Measurements from ENCODE around the gene FANCE.

FANCE gene

DNA sequence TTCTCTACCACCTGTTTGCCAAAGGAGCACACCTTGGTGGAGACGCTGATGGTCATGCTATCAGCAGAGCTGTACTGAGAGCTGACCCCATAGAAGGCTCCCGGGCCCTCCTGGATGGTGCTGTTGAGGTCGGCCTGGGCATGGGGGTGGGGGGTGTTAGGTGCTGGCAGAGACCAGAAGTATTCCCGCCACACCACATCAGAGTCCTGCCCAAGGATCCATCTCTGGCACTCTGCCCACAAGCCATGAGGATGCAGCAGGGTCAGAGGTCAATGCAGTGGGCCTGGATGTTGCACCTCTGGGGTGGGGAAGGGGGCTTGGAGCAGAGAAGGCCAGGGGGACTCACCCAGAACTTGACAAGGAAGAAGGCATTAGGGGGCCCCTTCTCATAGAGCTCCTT is 23.4 kb downstream of the FANCE start:
- no peak for ATAC-seq (replicated peaks)

DNA sequence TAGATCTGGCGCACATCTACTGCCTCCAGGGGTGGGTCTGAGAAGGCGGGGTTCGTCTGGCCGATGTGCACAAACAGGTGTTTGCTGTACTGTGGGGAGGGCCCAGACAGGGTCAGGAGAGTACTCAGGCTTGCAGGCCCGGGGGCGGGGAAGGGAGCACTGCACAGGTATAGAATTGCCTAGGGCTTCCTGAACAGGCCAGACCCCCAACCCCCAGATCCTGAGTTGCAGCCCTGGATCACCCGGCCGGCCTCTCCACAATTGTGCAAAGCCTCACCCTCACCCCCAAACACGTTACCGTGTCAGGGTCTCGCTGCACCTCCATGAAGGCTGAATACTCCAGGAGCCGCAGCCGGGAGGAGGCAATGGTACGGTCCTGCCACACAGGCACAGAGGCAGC is 23.9 kb downstream of the FANCE start:
- Mint-ChIP-seq H3K27ac (no peak overlapping the region), H3K4me3 (no peak overlapping the region)
- ATAC-seq (replicated peaks) = no peak

More for the DNA sequence above, 23.4 kb downstream of the FANCE start:
- peaks cover 4 to 10% of the 10 kb centered on the region in 2 donors for H3K4me1 Mint-ChIP-seq (ENCODE audit: low read depth in 2 of 2)
- no peaks in the 10 kb centered on the region for H3K27me3 Mint-ChIP-seq
- no peak overlapping the region for H3K27ac Mint-ChIP-seq
- no peak overlapping the region for H3K4me3 Mint-ChIP-seq
- H3K9me3 Mint-ChIP-seq = no peaks in the 10 kb centered on the region
- no peak for DNase-seq
- peaks cover 36% of the 10 kb centered on the region for H3K36me3 Mint-ChIP-seq (ENCODE audit: insufficient read depth)

DNA sequence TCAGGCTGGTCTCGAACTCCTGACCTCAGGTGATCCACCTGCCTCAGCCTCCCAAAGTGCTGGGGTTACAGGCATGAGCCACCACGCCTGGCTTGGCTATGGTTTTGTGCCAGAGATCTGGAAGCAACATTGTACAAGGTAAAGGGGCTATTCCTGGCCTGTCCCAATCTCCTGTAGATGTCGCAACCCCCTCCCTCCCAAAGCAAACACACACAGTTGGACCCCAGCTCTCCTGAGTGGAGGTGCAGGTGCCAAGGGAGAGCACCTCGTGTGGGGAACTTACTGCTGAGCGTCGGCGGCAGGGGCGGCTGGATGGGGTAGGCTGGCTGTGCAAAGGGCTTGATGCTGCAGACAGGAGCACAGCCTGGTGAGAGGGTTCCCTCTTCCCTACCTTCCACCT is 24.9 kb downstream of the FANCE start:
- Mint-ChIP-seq H3K27me3 (no peaks in the 10 kb centered on the region), H3K9me3 (no peaks in the 10 kb centered on the region), H3K27ac (no peak overlapping the region), H3K4me1 (ENCODE audit: low read depth in 2 of 2) (peaks cover 0 to 5% of the 10 kb centered on the region in 2 donors), H3K36me3 (ENCODE audit: insufficient read depth) (peaks cover 22% of the 10 kb centered on the region), H3K4me3 (no peak overlapping the region)
- ATAC-seq (replicated peaks) (no peak), DNase-seq (no peak)

More for the DNA sequence above, 23.9 kb downstream of the FANCE start:
- DNase-seq = no peak
- H3K27me3 Mint-ChIP-seq = no peaks in the 10 kb centered on the region
- no peaks in the 10 kb centered on the region for H3K9me3 Mint-ChIP-seq
- peaks cover 0 to 7% of the 10 kb centered on the region in 2 donors for H3K4me1 Mint-ChIP-seq (ENCODE audit: low read depth in 2 of 2)
- H3K36me3 Mint-ChIP-seq (ENCODE audit: insufficient read depth) = peaks cover 32% of the 10 kb centered on the region

DNA sequence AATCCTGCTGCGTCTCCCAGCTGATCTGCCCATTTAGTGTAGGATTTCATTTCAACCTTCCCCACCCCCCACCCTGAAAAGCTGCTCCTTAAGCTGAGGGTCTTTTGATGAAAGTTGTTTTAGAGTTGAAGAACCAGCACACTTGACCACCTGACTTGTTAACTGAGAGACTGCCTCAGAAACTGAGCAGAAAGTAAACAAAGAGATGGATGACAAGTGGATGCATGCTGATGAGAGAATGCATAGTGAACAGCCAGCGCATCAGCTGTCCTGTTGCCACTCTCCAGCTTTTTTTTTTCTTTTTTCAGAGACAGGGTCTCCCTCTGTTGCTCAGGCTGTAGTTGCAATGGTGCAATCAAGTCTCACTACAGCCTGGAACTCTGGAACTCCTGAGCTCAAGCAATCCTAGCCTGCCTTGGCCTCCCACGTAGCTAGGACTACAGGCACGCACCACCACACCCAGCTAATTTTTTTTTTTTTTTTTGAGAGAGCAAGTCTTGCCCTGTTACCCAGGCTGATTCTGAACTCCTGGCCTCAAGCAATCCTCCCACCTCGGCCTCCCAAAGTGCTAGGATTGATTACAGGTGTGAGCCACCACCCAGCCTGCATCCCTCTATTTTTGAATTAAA is 25.5 kb downstream of the FANCE start:
- peaks cover 0 to 5% of the 10 kb centered on the region in 2 donors for H3K4me1 Mint-ChIP-seq (ENCODE audit: low read depth in 2 of 2)
- no peak for DNase-seq
- no peaks in the 10 kb centered on the region for H3K27me3 Mint-ChIP-seq
- H3K36me3 Mint-ChIP-seq (ENCODE audit: insufficient read depth) = peaks cover 15% of the 10 kb centered on the region
- no peak overlapping the region for H3K27ac Mint-ChIP-seq
- ATAC-seq (replicated peaks) = no peak
- no peaks in the 10 kb centered on the region for H3K9me3 Mint-ChIP-seq
- no peak overlapping the region for H3K4me3 Mint-ChIP-seq

DNA sequence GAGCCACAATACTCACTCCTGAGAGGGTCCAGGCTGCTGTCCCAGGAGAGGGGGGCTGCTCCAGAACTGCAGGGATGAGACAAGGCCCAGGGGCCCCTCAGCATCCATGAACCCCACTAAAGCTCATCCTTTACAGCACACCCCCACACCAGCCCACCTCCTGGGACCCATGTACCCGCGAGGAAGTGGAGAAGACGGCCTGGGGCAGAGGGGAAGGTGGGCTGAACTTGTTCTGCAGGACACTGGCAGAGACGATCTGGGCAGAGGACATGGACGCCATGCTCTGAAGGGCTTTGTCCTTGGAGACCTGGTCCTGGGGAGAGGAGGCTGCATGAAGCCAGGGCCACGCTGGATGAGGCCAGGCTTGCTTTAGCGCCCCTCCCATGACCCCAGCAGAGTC is 26.1 kb downstream of the FANCE start:
- no peak for ATAC-seq (replicated peaks)
- no peaks in the 10 kb centered on the region for H3K27me3 Mint-ChIP-seq
- DNase-seq = no peak

DNA sequence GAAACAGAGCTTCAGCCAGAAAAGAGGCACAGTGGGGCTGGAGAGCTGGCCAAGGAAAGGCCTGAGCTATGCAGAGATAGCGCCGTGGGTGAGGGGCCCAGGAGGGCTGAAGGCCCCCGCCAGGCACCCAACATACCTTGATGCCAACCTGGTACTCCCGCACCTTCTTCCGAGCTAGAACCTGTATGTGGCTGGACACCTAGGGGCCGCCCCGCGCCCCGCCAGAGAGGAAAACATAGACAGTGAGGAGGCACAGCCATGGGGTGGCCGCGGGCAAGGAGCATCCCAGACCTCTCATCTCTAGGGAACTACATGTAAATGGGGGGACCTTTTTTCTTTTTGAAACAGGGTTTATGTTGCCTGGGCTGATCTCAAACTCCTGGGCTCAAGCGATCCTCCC is 28.0 kb downstream of the FANCE start:
- peak overlapping the region in 1 of 2 donors; percentile 44 for H3K27ac Mint-ChIP-seq
- H3K36me3 Mint-ChIP-seq (ENCODE audit: insufficient read depth) = no peaks in the 10 kb centered on the region
- H3K27me3 Mint-ChIP-seq = no peaks in the 10 kb centered on the region
- no peaks in the 10 kb centered on the region for H3K4me1 Mint-ChIP-seq (ENCODE audit: low read depth in 2 of 2)
- DNase-seq (no peak), ATAC-seq (replicated peaks) (no peak)
- H3K9me3 Mint-ChIP-seq = no peaks in the 10 kb centered on the region
- no peak overlapping the region for H3K4me3 Mint-ChIP-seq

More for the DNA sequence above, 26.1 kb downstream of the FANCE start:
- Mint-ChIP-seq H3K27ac (no peak overlapping the region), H3K36me3 (ENCODE audit: insufficient read depth) (peaks cover 11% of the 10 kb centered on the region), H3K4me3 (no peak overlapping the region), H3K9me3 (no peaks in the 10 kb centered on the region), H3K4me1 (ENCODE audit: low read depth in 2 of 2) (peaks cover 0 to 4% of the 10 kb centered on the region in 2 donors)

DNA sequence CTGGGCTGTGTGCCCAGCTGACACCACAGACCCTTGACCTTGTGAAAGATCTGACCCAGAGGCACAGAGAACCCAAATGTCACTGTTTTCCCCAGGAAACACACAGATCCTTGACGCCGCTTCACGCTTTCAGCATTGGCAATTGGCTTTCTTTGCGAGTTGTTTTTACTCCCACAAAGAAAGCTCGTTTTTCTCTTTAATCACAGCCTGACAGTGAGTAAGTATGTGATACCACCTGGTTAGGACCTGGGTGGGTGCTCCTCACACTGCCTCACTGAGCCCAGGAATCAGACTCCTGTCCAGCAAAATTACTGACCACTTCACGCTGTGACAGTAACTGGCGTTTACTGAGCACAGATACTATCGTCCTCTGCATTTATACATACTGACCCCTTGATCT is 29.1 kb downstream of the FANCE start:
- no peaks in the 10 kb centered on the region for H3K4me1 Mint-ChIP-seq (ENCODE audit: low read depth in 2 of 2)
- no peaks in the 10 kb centered on the region for H3K36me3 Mint-ChIP-seq (ENCODE audit: insufficient read depth)
- no peak overlapping the region for H3K4me3 Mint-ChIP-seq
- no peak overlapping the region for H3K27ac Mint-ChIP-seq
- no peak for ATAC-seq (replicated peaks)
- no peak for DNase-seq
- H3K27me3 Mint-ChIP-seq = no peaks in the 10 kb centered on the region
- H3K9me3 Mint-ChIP-seq = no peaks in the 10 kb centered on the region

DNA sequence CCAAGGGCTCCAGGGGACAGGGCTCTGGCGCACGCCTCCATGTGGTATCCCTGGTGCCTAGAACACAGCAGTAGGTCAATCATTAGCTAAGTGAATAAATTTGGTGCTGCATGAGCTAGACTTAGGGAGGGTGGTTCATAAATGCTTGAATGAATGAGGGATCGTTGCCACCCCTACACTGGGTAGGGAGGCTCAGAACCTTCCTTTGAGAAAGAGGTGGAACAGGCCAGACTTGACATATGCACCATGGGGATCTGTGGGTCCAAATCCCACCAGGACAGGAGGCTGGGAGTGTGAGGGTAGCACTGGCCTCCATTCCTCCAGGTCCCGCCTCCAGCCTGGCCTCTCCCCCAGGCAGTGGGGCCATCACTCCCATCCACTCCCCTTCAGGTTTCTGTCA is 30.9 kb downstream of the FANCE start:
- DNase-seq = no peak
- peaks cover 4 to 6% of the 10 kb centered on the region in 2 donors for H3K4me1 Mint-ChIP-seq (ENCODE audit: low read depth in 2 of 2)
- no peaks in the 10 kb centered on the region for H3K36me3 Mint-ChIP-seq (ENCODE audit: insufficient read depth)

DNA sequence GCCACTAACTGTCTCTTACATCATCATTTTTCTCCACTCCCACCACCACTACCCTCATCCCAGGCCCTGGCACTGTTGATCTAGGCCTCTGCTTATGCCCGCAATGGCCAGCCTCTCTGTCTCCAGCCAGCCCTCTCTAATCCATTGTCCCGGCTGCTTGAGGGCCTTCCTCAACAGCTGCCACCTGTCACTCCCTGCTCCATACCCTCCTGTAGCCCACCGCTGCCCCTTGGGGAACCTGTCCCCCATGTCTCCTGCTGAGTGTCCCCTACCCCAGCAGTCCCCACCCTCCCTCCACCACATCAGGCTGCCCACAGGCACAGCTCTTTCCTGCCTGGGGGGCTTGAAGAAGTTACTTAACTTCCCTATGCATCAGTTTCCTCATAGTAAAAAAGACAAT is 31.4 kb downstream of the FANCE start:
- H3K4me3 Mint-ChIP-seq = no peak overlapping the region

More for the DNA sequence above, 30.9 kb downstream of the FANCE start:
- H3K27me3 Mint-ChIP-seq = no peaks in the 10 kb centered on the region
- no peak overlapping the region for H3K4me3 Mint-ChIP-seq
- no peaks in the 10 kb centered on the region for H3K9me3 Mint-ChIP-seq
- H3K27ac Mint-ChIP-seq = no peak overlapping the region
- no peak for ATAC-seq (replicated peaks)

DNA sequence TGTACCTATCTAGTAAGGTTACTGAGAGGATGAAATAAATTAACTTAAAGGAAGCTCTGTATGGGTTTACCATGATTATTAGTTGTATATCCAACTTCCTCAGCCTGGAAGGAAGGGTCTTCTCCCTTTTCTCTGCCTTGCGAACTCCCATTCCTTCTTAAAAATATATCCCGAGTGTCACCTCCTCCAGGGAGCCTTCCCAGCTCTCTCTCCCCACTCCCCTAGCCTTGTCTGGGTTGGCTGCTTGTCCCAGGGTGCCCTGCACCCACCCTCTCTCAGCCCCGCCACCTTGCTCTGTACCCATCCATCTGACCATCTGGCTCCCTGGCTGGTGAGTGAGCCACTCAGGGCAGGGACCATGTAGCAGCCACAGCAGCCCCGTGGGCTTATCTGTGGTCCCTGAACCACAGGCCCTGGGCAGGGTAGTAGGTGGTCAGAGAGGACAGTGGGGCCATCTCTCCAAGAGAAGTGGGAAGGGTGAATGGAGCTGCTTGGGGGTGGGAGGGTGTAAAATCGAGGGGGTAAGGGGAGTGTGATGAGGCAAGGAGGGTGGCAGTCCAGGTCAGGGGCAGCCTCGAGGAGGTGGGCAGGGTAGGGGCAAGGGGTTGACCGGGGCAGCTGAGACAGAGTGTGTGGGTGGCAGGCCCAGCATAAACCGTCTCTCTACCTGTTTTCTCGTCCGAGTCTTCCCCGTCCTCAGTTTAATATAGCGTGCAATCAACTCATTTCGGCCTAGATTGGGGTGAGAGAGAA is 31.9 kb downstream of the FANCE start:
- no peak for DNase-seq
- Mint-ChIP-seq H3K4me1 (ENCODE audit: low read depth in 2 of 2) (peaks cover 5 to 7% of the 10 kb centered on the region in 2 donors), H3K36me3 (ENCODE audit: insufficient read depth) (no peaks in the 10 kb centered on the region), H3K9me3 (no peaks in the 10 kb centered on the region), H3K4me3 (no peak overlapping the region), H3K27me3 (no peaks in the 10 kb centered on the region), H3K27ac (no peak overlapping the region)
- no peak for ATAC-seq (replicated peaks)

More for the DNA sequence above, 31.4 kb downstream of the FANCE start:
- no peak for ATAC-seq (replicated peaks)
- H3K27me3 Mint-ChIP-seq = no peaks in the 10 kb centered on the region
- H3K27ac Mint-ChIP-seq = no peak overlapping the region
- no peak for DNase-seq
- H3K9me3 Mint-ChIP-seq = no peaks in the 10 kb centered on the region
- H3K36me3 Mint-ChIP-seq (ENCODE audit: insufficient read depth) = no peaks in the 10 kb centered on the region
- peaks cover 5 to 7% of the 10 kb centered on the region in 2 donors for H3K4me1 Mint-ChIP-seq (ENCODE audit: low read depth in 2 of 2)

DNA sequence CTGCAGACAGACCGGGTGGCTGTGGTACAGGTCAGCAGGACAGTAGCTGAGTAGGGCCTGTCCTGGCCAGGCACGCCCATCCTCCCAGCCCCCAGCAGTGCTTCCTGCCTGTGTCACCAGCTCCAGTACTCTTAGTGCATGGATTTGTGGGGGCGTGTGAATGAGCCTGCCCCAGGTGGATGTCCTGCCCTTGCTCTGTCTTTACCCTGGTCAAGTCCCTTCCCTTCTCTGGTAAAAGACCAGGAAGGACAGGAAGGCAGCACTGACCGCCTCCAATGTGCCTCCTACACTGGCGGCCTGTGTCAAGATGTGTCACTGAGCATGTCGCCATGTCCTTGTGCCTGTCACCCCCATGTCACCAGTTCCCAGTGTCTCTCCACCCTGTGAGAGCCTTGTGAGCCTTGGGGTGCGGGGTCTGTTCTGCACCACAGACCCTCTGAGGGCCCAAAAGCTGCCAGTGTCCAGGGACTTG is 32.8 kb downstream of the FANCE start:
- Mint-ChIP-seq H3K27me3 (no peaks in the 10 kb centered on the region), H3K27ac (no peak overlapping the region), H3K9me3 (no peaks in the 10 kb centered on the region), H3K4me3 (no peak overlapping the region), H3K36me3 (ENCODE audit: insufficient read depth) (no peaks in the 10 kb centered on the region), H3K4me1 (ENCODE audit: low read depth in 2 of 2) (peaks cover 5 to 7% of the 10 kb centered on the region in 2 donors)
- ATAC-seq (replicated peaks) (no peak), DNase-seq (no peak)

DNA sequence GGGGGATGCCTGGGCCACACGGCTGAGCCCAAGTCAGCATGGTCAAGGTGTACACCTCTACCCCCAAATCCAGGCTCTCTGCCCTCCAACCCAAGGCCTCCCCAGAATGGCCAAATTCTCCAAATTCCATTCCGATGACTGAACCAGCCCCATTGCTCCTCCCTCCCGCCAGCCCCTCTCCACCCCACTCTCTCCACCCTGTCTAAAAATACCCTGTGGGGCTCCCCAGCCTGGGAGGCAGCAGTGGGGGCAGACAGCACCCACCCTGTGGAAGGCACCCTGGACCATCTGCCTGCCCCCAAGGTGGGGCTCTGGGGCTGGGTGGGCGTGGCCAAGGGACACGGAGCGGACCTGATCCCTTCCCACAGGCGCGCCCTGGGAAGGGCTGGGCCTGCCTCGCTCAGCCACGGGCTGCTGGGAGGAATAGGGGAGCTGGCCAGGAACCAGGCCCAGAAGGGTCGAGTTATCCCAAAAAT is 33.3 kb downstream of the FANCE start:
- Mint-ChIP-seq H3K4me1 (ENCODE audit: low read depth in 2 of 2) (peaks cover 5 to 7% of the 10 kb centered on the region in 2 donors), H3K9me3 (no peaks in the 10 kb centered on the region), H3K27me3 (no peaks in the 10 kb centered on the region), H3K4me3 (no peak overlapping the region), H3K27ac (no peak overlapping the region), H3K36me3 (ENCODE audit: insufficient read depth) (no peaks in the 10 kb centered on the region)
- DNase-seq = no peak
- no peak for ATAC-seq (replicated peaks)

DNA sequence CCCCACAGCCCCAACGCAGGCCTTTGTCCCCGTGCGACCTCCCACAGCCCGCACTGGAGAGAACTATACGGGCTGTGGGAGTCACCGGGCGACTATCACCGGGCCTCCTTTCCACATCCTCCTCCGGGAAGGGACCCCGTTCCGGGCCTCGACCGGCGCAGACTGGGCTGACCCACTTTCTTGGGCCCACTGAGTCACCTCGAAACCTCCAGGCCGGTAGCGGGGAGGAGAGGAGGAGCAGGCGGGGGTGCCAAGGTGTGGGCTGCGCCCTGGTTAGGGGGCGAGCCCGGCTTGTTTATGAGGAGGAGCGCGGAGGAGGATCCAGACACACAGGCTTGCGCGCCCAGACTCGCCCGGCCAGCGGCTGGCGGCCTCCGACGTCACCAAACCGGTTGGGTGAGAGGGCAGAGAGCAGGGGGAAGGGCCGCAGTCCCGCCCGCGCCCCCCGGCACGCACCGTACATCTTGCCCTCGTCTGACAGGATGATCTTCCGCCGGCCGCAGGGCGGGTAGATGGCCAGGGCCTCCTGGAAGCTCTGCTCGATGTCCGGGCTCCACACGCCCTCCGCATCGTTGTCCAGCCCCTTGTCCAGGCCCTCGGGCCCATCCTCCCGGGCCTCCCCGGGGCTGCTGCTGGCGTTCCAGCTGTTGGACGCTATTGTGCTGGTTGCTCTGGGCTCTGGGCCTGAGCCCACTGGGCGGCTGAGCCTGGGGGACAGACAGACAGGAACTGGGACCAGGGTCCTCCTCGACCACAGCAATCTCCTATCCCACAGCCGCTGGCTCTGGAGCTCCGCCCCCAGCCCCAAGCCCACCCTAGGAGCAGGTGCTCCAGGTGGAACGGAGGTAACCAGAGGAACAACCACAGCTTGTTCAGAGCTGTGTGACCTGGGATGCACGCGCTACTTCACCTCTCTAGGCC is 34.1 kb downstream of the FANCE start:
- no peaks in the 10 kb centered on the region for H3K36me3 Mint-ChIP-seq (ENCODE audit: insufficient read depth)
- no peak overlapping the region for H3K4me3 Mint-ChIP-seq
- ATAC-seq (replicated peaks) (peak; percentile 33), DNase-seq (no peak)
- H3K27ac Mint-ChIP-seq = no peak overlapping the region
- no peaks in the 10 kb centered on the region for H3K9me3 Mint-ChIP-seq
- no peaks in the 10 kb centered on the region for H3K27me3 Mint-ChIP-seq
- peaks cover 7 to 12% of the 10 kb centered on the region in 2 donors for H3K4me1 Mint-ChIP-seq (ENCODE audit: low read depth in 2 of 2)
